Endothelial cell (in vitro differentiated cells): ENCODE measurements around the gene PTPRN2. TPM values are rescaled to one million over a fixed set of nuclear protein-coding genes. Genes with fewer than 3 reads are reported as not detected.
"Not testable (repeated sequence)": the region's sequence is repeated elsewhere in the genome, so short reads cannot be mapped to it uniquely, and the experiment has no call there.

ENCODE experiments used
- DNase-seq: peaks from one replicate; pipeline ENCODE4 v3.0.0; 2021; ENCODE audit warnings: low spot score
- H3K27ac Mint-ChIP-seq: one replicate; pipeline ENCODE4 v1.8.0; 2021; ENCODE audit warnings: mixed read lengths, inconsistent platforms; ENCODE audit not compliant: unreplicated experiment
- H3K27me3 Mint-ChIP-seq: one replicate; pipeline ENCODE4 v1.8.0; 2021; ENCODE audit warnings: mild to moderate bottlenecking, moderate library complexity, mixed read lengths, inconsistent platforms; ENCODE audit not compliant: unreplicated experiment
- H3K36me3 Mint-ChIP-seq: one replicate; pipeline ENCODE4 v1.8.0; 2021; ENCODE audit warnings: mild to moderate bottlenecking, low read depth, mixed read lengths, inconsistent platforms; ENCODE audit not compliant: unreplicated experiment
- H3K4me1 Mint-ChIP-seq: one replicate; pipeline ENCODE4 v1.8.0; 2021; ENCODE audit warnings: mild to moderate bottlenecking, mixed read lengths, inconsistent platforms; ENCODE audit not compliant: unreplicated experiment
- H3K4me3 Mint-ChIP-seq: one replicate; pipeline ENCODE4 v1.8.0; 2021; ENCODE audit warnings: mild to moderate bottlenecking, mixed read lengths, inconsistent platforms; ENCODE audit not compliant: unreplicated experiment
- H3K9me3 Mint-ChIP-seq: one replicate; pipeline ENCODE4 v1.8.0; 2021; ENCODE audit warnings: mixed read lengths, inconsistent platforms; ENCODE audit not compliant: unreplicated experiment
- CTCF ChIP-seq: fragments of 200-600 bp; sonication (generic); IDR thresholded peaks from one replicate; pipeline ENCODE4 v1.5.0; 2021; ENCODE audit warnings: antibody characterized with exemption; ENCODE audit not compliant: unreplicated experiment
- total RNA-seq: library from RNA; stranded (reverse); fragmentation: NEBNext Ultra II Directional; extraction: Animal tissue kit (Norgen Biotek cat#: 25700); gene quantifications from one replicate; pipeline ENCODE4 v1.2.1, GENCODE V29; 2021; ENCODE audit not compliant: unreplicated experiment

PTPRN2 gene
- total RNA-seq, 1 donor from 2014 or later, result 0.18 TPM

GRCh38 chr7:158422196-158422886 is 165.3 kb downstream of the PTPRN2 start:
- Mint-ChIP-seq H3K36me3 (peaks cover 16% of the 10 kb centered on the region), H3K4me3 (no peak overlapping the region), H3K27ac (no peak overlapping the region), H3K27me3 (peaks cover 7% of the 10 kb centered on the region), H3K4me1 (no peaks in the 10 kb centered on the region), H3K9me3 (peaks cover 34% of the 10 kb centered on the region)
- DNase-seq, result no peak
- TF ChIP-seq CTCF, result no peak

- peaks cover 17% of the 10 kb centered on the region for H3K36me3 Mint-ChIP-seq
- peaks cover 12% of the 10 kb centered on the region for H3K27me3 Mint-ChIP-seq
- no peak overlapping the region for H3K27ac Mint-ChIP-seq
- H3K9me3 Mint-ChIP-seq, result peaks cover 39% of the 10 kb centered on the region
- TF ChIP-seq CTCF, result no peak
- no peak for DNase-seq
- no peak overlapping the region for H3K4me3 Mint-ChIP-seq
- H3K4me1 Mint-ChIP-seq, result no peaks in the 10 kb centered on the region
These were observed 166.3 kb downstream of the PTPRN2 start for GRCh38 chr7:158421361-158421760.

- Mint-ChIP-seq H3K36me3 (peaks cover 19% of the 10 kb centered on the region), H3K4me3 (no peak overlapping the region), H3K27ac (no peak overlapping the region), H3K27me3 (peaks cover 12% of the 10 kb centered on the region), H3K4me1 (no peaks in the 10 kb centered on the region), H3K9me3 (peaks cover 44% of the 10 kb centered on the region)
- no peak for DNase-seq
- no peak for TF ChIP-seq CTCF
These were observed 166.9 kb downstream of the PTPRN2 start for GRCh38 chr7:158420591-158421340.

GRCh38 chr7:158419238-158419785 is 168.3 kb downstream of the PTPRN2 start:
- Mint-ChIP-seq H3K9me3 (peaks cover 46% of the 10 kb centered on the region), H3K27ac (no peak overlapping the region), H3K36me3 (peaks cover 19% of the 10 kb centered on the region), H3K4me1 (no peaks in the 10 kb centered on the region), H3K4me3 (no peak overlapping the region), H3K27me3 (peaks cover 8% of the 10 kb centered on the region)
- DNase-seq, result no peak
- no peak for TF ChIP-seq CTCF

- DNase-seq, H3K4me1 Mint-ChIP-seq, H3K4me3 Mint-ChIP-seq, H3K27ac Mint-ChIP-seq: not testable (repeated sequence)
- Mint-ChIP-seq H3K36me3 (peaks cover 12% of the 10 kb centered on the region), H3K9me3 (peaks cover 42% of the 10 kb centered on the region), H3K27me3 (peaks cover 10% of the 10 kb centered on the region)
These were observed 169.2 kb downstream of the PTPRN2 start for GRCh38 chr7:158418395-158418794.
